ENCODE measurements around the gene LUZP2. TPM values are rescaled to one million over a fixed set of nuclear protein-coding genes. Genes with fewer than 3 reads are reported as not detected.

LUZP2 gene
- total RNA-seq, 2 experiments from 2014 or later = not detected

- no peak overlapping the region for H3K27ac ChIP-seq (ENCODE audit: low read depth in 1 of 2, low read length in 2 of 2)
- ChIA-PET POLR2A (no interaction called here), CTCF (no interaction called here)
- H3K36me3 ChIP-seq (ENCODE audit: insufficient read depth, low read length) = no peaks in the 10 kb centered on the region
- Mint-ChIP-seq H3K4me3 (no peak overlapping the region), H3K27ac (no peak overlapping the region), H3K27me3 (no peaks in the 10 kb centered on the region), H3K9me3 (peaks cover 6% of the 10 kb centered on the region), H3K4me1 (ENCODE audit: low read depth) (no peaks in the 10 kb centered on the region), H3K36me3 (ENCODE audit: low read depth) (no peaks in the 10 kb centered on the region)
- intact Hi-C loops (cut with DNase I, micrococcal nuclease) = no loop called here
- no peaks in the 10 kb centered on the region for H3K4me1 ChIP-seq (ENCODE audit: insufficient read depth, low read length)
- H3K27me3 ChIP-seq (ENCODE audit: control insufficient read depth in 1 of 2, insufficient read depth in 2 of 2, low read length in 2 of 2) = no peaks in the 10 kb centered on the region
- DNase-seq (no peak), ATAC-seq (ENCODE audit: poor library complexity) (no peak)
- H3K4me3 ChIP-seq (ENCODE audit: low read length) = no peak overlapping the region
- peaks cover 0 to 10% of the 10 kb centered on the region in 2 experiments for H3K9me3 ChIP-seq (ENCODE audit: control insufficient read depth in 1 of 2, insufficient read depth in 1 of 2, low read length in 2 of 2)
- no peak for TF ChIP-seq CTCF (IDR thresholded peaks at IDR 0.05)
Observed at GRCh38 chr11:24859801-24860300, 363.0 kb downstream of the LUZP2 start.

GRCh38 chr11:24861440-24861839, 364.6 kb downstream of the LUZP2 start:
- Mint-ChIP-seq H3K9me3 (peaks cover 4% of the 10 kb centered on the region), H3K36me3 (ENCODE audit: low read depth) (no peaks in the 10 kb centered on the region), H3K27ac (no peak overlapping the region), H3K27me3 (no peaks in the 10 kb centered on the region), H3K4me1 (ENCODE audit: low read depth) (no peaks in the 10 kb centered on the region), H3K4me3 (no peak overlapping the region)
- Histone ChIP-seq H3K4me3 (ENCODE audit: low read length) (no peak overlapping the region), H3K27ac (ENCODE audit: low read depth in 1 of 2, low read length in 2 of 2) (no peak overlapping the region), H3K4me1 (ENCODE audit: insufficient read depth, low read length) (no peaks in the 10 kb centered on the region), H3K36me3 (ENCODE audit: insufficient read depth, low read length) (no peaks in the 10 kb centered on the region), H3K9me3 (ENCODE audit: control insufficient read depth in 1 of 2, insufficient read depth in 1 of 2, low read length in 2 of 2) (peaks cover 0 to 10% of the 10 kb centered on the region in 2 experiments), H3K27me3 (ENCODE audit: control insufficient read depth in 1 of 2, insufficient read depth in 2 of 2, low read length in 2 of 2) (no peaks in the 10 kb centered on the region)
- ChIA-PET CTCF (no interaction called here), POLR2A (no interaction called here)
- no peak for DNase-seq
- intact Hi-C loops (cut with DNase I, micrococcal nuclease) = no loop called here
- ATAC-seq (ENCODE audit: poor library complexity) = no peak
- TF ChIP-seq CTCF (IDR thresholded peaks at IDR 0.05) = no peak

GRCh38 chr11:24866743-24867142, 369.9 kb downstream of the LUZP2 start:
- Mint-ChIP-seq H3K27me3 (no peaks in the 10 kb centered on the region), H3K36me3 (ENCODE audit: low read depth) (no peaks in the 10 kb centered on the region), H3K4me1 (ENCODE audit: low read depth) (no peaks in the 10 kb centered on the region), H3K27ac (no peak overlapping the region), H3K9me3 (peaks cover 11% of the 10 kb centered on the region), H3K4me3 (no peak overlapping the region)
- Histone ChIP-seq H3K36me3 (ENCODE audit: insufficient read depth, low read length) (no peaks in the 10 kb centered on the region), H3K4me3 (ENCODE audit: low read length) (no peak overlapping the region), H3K27me3 (ENCODE audit: control insufficient read depth in 1 of 2, insufficient read depth in 2 of 2, low read length in 2 of 2) (no peaks in the 10 kb centered on the region), H3K4me1 (ENCODE audit: insufficient read depth, low read length) (no peaks in the 10 kb centered on the region), H3K27ac (ENCODE audit: low read depth in 1 of 2, low read length in 2 of 2) (no peak overlapping the region), H3K9me3 (ENCODE audit: control insufficient read depth in 1 of 2, insufficient read depth in 1 of 2, low read length in 2 of 2) (no peaks in the 10 kb centered on the region)
- intact Hi-C loops (cut with DNase I, micrococcal nuclease) = no loop called here
- ChIA-PET CTCF (no interaction called here), POLR2A (no interaction called here)
- TF ChIP-seq CTCF (IDR thresholded peaks at IDR 0.05) = no peak
- DNase-seq = no peak
- no peak for ATAC-seq (ENCODE audit: poor library complexity)
